A549 (cell line): ENCODE data around the gene TCF4. TPM values are rescaled to one million over a fixed set of nuclear protein-coding genes. Genes with fewer than 3 reads are reported as not detected.

Experiments
- ATAC-seq, 2 experiments: fragments of 200-7000 bp in 1 of 2; fragments of >200 bp in 1 of 2; cut with Nextera tagmentation in 1 of 2; cut with Tn5 transposase in 1 of 2; 3 replicates each; pipeline versions ENCODE4 v1.8.0 to v1.9.1; 2018 to 2020; ENCODE audit warnings: mild to moderate bottlenecking in 1 of 2, moderate library complexity in 1 of 2
- CTCF ChIA-PET: fragments of 300-600 bp; sonication (Branson Sonifier 250); formaldehyde crosslinking; extraction: SDS; loops from one replicate; lab custom pipeline; 2021; ENCODE audit warnings: antibody characterized with exemption, inconsistent platforms; lab: Yijun Ruan, JAX
- POLR2A ChIA-PET: fragments of 350-600 bp; formaldehyde crosslinking; extraction: SDS; loops from one replicate; lab custom pipeline; 2021; ENCODE audit warnings: antibody characterized with exemption, inconsistent platforms; lab: Yijun Ruan, JAX
- DNase-seq, 2 experiments: peaks; one replicate each; pipeline versions ENCODE4 v3.0.0 to v3.0.0-alpha.2; 2011 to 2016; ENCODE audit warnings: low read depth in 1 of 2, low spot score in 1 of 2
- FAIRE-seq: peaks from 2 replicates; lab custom pipeline; 2011; peaks lifted over from hg19 to GRCh38; lab: Jason Lieb, UNC
- H3K27ac ChIP-seq, 2 experiments: fragments of >200 bp; sonication (Bioruptor Twin); formaldehyde crosslinking; 3 replicates each; pipeline ENCODE4 v1.5.1; 2016 to 2017
- H3K4me1 ChIP-seq: fragments of >200 bp; sonication (Bioruptor Twin); formaldehyde crosslinking; 3 replicates; pipeline ENCODE4 v1.6.1; 2016
- H3K4me2 ChIP-seq: fragments of >200 bp; sonication (Bioruptor Twin); formaldehyde crosslinking; 3 replicates; pipeline ENCODE4 v1.6.1; 2016
- H3K4me3 ChIP-seq: fragments of >200 bp; sonication (Bioruptor Twin); formaldehyde crosslinking; 3 replicates; pipeline ENCODE4 v1.5.1; 2016
- H3K9me3 ChIP-seq: fragments of >200 bp; sonication (Bioruptor Twin); formaldehyde crosslinking; 3 replicates; pipeline ENCODE4 v1.6.1; 2016
- CBX2 ChIP-seq: fragments of 200-600 bp; sonication (generic); IDR thresholded peaks from 2 replicates; pipeline ENCODE4 v1.6.1; 2016; ENCODE audit warnings: low read depth, mild to moderate bottlenecking, borderline replicate concordance
- CBX8 ChIP-seq: fragments of 200-600 bp; sonication (generic); IDR thresholded peaks from 2 replicates; pipeline ENCODE4 v1.6.1; 2016
- CEBPB ChIP-seq, 2 experiments: fragments of >200 bp in 1 of 2; sonication (Bioruptor Twin) in 1 of 2; formaldehyde crosslinking in 1 of 2; IDR thresholded peaks; 2 replicates each; pipeline ENCODE4 v1.6.1; 2012 to 2016
- CHD2 ChIP-seq: fragments of 150-350 bp; IDR thresholded peaks from 2 replicates; pipeline ENCODE4 v1.6.1; 2014; ENCODE audit warnings: low read length; ENCODE audit not compliant: partially characterized antibody
- CHD4 ChIP-seq: fragments of 200-600 bp; sonication (generic); IDR thresholded peaks from 2 replicates; pipeline ENCODE4 v1.6.1; 2016; ENCODE audit warnings: antibody characterized with exemption, mild to moderate bottlenecking, borderline replicate concordance
- CTCF ChIP-seq: fragments of >200 bp; sonication (Bioruptor Twin); formaldehyde crosslinking; IDR thresholded peaks from 3 replicates; pipeline ENCODE4 v1.5.1; 2016
- EHF ChIP-seq: fragments of 250-450 bp; sonication (Bioruptor Pico); IDR thresholded peaks from 2 replicates; pipeline ENCODE4 v1.5.0; 2020; ENCODE audit warnings: mild to moderate bottlenecking
- EHMT2 ChIP-seq: fragments of 200-600 bp; sonication (generic); IDR thresholded peaks from 2 replicates; pipeline ENCODE4 v1.6.1; 2016; ENCODE audit warnings: antibody characterized with exemption, low read depth, mild to moderate bottlenecking, moderate library complexity
- ESRRA ChIP-seq: fragments of 150-350 bp; IDR thresholded peaks from 2 replicates; pipeline ENCODE4 v1.6.1; 2014; ENCODE audit warnings: mild to moderate bottlenecking, low read length, borderline replicate concordance
- HEYL ChIP-seq: fragments of 250-450 bp; sonication (Bioruptor Pico); IDR thresholded peaks from 2 replicates; pipeline ENCODE4 v1.8.0; 2021; ENCODE audit warnings: mild to moderate bottlenecking, moderate library complexity
- HOXB5 ChIP-seq: fragments of 250-450 bp; sonication (Bioruptor Pico); IDR thresholded peaks from 2 replicates; pipeline ENCODE4 v1.5.0; 2020; ENCODE audit warnings: mild to moderate bottlenecking, moderate library complexity
- JUNB ChIP-seq: fragments of >200 bp; sonication (Bioruptor Twin); formaldehyde crosslinking; IDR thresholded peaks from 2 replicates; pipeline ENCODE4 v1.6.1; 2016
- KDM5A ChIP-seq: fragments of 200-600 bp; sonication (generic); IDR thresholded peaks from 2 replicates; pipeline ENCODE4 v1.6.1; 2016; ENCODE audit warnings: antibody characterized with exemption, mild to moderate bottlenecking
- MAZ ChIP-seq: fragments of 150-350 bp; IDR thresholded peaks from 2 replicates; pipeline ENCODE4 v1.6.1; 2014; ENCODE audit warnings: antibody characterized with exemption, low read depth, low read length, borderline replicate concordance
- NFE2L2 ChIP-seq: fragments of 150-350 bp; conservative IDR thresholded peaks from 2 replicates; pipeline ENCODE4 v1.6.1; 2014; ENCODE audit warnings: low read length
- NPAS2 ChIP-seq: fragments of 250-450 bp; sonication (Bioruptor Pico); IDR thresholded peaks from 2 replicates; pipeline ENCODE4 v1.8.0; 2022; ENCODE audit warnings: mild to moderate bottlenecking, moderate library complexity, borderline replicate concordance
- POLR2A ChIP-seq: IDR thresholded peaks from 2 replicates; pipeline ENCODE4 v1.6.1; 2012; ENCODE audit warnings: mild to moderate bottlenecking, low read length
- POLR2AphosphoS2 ChIP-seq: conservative IDR thresholded peaks from 2 replicates; pipeline ENCODE4 v1.6.1; 2012; ENCODE audit warnings: low read length, improper control_type of control experiment, inconsistent platforms
- RAD21 ChIP-seq, 2 experiments: fragments of >200 bp in 1 of 2; sonication (Bioruptor Twin) in 1 of 2; formaldehyde crosslinking in 1 of 2; IDR thresholded peaks in 1 of 2; conservative IDR thresholded peaks in 1 of 2; 2 replicates in 1 of 2; 3 replicates in 1 of 2; pipeline ENCODE4 v1.6.1; 2012 to 2018; ENCODE audit warnings: inconsistent platforms in 1 of 2
- RCOR1 ChIP-seq: fragments of 150-350 bp; IDR thresholded peaks from 2 replicates; pipeline ENCODE4 v1.6.1; 2014; ENCODE audit warnings: antibody characterized with exemption, low read length, low read depth
- REST ChIP-seq: fragments of 200-600 bp; sonication (generic); IDR thresholded peaks from 2 replicates; pipeline ENCODE4 v1.6.1; 2016; ENCODE audit warnings: antibody characterized with exemption, mild to moderate bottlenecking, moderate library complexity
- RFX5 ChIP-seq: fragments of 450-650 bp; IDR thresholded peaks from 2 replicates; pipeline ENCODE4 v1.7.1; 2014; ENCODE audit warnings: antibody characterized with exemption, mild to moderate bottlenecking, moderate library complexity
- RNF2 ChIP-seq: fragments of 200-600 bp; sonication (generic); IDR thresholded peaks from 2 replicates; pipeline ENCODE4 v1.6.1; 2016; ENCODE audit warnings: low read depth, mild to moderate bottlenecking, antibody characterized with exemption, moderate library complexity, borderline replicate concordance
- SMC3 ChIP-seq: fragments of >200 bp; sonication (Bioruptor Twin); formaldehyde crosslinking; IDR thresholded peaks from 3 replicates; pipeline ENCODE4 v1.6.1; 2018; ENCODE audit warnings: inconsistent platforms
- USF2 ChIP-seq: fragments of 450-650 bp; IDR thresholded peaks from 2 replicates; pipeline ENCODE4 v1.6.1; 2014; ENCODE audit warnings: antibody characterized with exemption
- ZFP36 ChIP-seq: fragments of 450-650 bp; IDR thresholded peaks from 2 replicates; pipeline ENCODE4 v1.6.1; 2014; ENCODE audit warnings: borderline replicate concordance; ENCODE audit not compliant: partially characterized antibody
- ZNF302 ChIP-seq: fragments of 250-450 bp; sonication (Bioruptor Pico); IDR thresholded peaks from 2 replicates; pipeline ENCODE4 v1.9.0; 2021; ENCODE audit warnings: inconsistent platforms, mild to moderate bottlenecking, moderate library complexity
- ZSCAN20 ChIP-seq: fragments of 250-450 bp; sonication (Bioruptor Pico); IDR thresholded peaks from 2 replicates; pipeline ENCODE4 v1.8.0; 2022; ENCODE audit warnings: mild to moderate bottlenecking, moderate library complexity
- WGBS: methylation state at CpG from one replicate; pipeline ENCODE4 v1.1.6; 2017; ENCODE audit errors: missing lambda C conversion rate; 5-methylcytosine and 5-hydroxymethylcytosine counted together
- polyA plus RNA-seq, 4 experiments: library from polyadenylated mRNA; depleted of rRNA in 3 of 4; stranded (reverse); fragments of >200 nt; fragmentation: RNase III in 1 of 4; extraction: RNeasy Plus Mini Kit Qiagen cat#74134 plus additional on column Dnase treatment in 1 of 4; gene quantifications; 2 replicates in 3 of 4; 3 replicates in 1 of 4; pipeline ENCODE4 v1.2.3, GENCODE V29; 2011 to 2017
- TF ChIP-seq, protein P1 (sequence below): IDR thresholded peaks from 2 replicates; pipeline ENCODE4 v1.6.1; 2012

Gene TCF4
- polyA plus RNA-seq, 2 of the 4 experiments (the other 2 are of a cell fraction): 3.0 to 4.0 TPM

DNA sequence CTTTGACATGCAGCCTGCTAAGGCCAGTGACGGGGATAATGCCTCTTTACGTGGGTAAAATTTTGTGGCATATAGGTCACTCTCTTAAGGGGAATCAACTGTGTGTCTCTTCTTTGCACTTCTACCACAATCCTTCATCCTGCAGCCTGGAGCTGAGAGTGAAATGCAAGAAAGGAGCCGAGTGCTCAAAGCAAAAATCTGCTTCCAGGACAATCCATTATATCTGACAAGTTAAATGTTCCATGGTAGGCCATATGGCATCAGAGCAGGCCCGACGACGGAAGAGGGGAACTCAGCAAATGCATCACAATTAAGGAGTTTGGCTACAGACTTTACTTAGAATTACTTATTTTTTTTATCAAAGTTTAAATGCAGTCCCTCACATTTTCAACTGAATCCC, 171.2 kb downstream of the TCF4 start:
- no peak for ATAC-seq
- no peak for DNase-seq
- WGBS: 78% methylated on average over 6 of the region's 6 CpGs
- no peaks in the 10 kb centered on the region for H3K9me3 ChIP-seq
- H3K27ac ChIP-seq: no peak overlapping the region
- POLR2A ChIA-PET: no interaction called here
- CTCF ChIA-PET: interaction anchor here (1.3 kb wide), 1 partner anchor 364 kb away, joined by 3 read pairs; no protein-coding TSS in a partner anchor
- H3K4me3 ChIP-seq: no peak overlapping the region
- no peak for FAIRE-seq
- no peaks in the 10 kb centered on the region for H3K4me1 ChIP-seq
- no peak overlapping the region for H3K4me2 ChIP-seq
- TF ChIP-seq ZNF302 (CRISPR knock-in tag): no peak
- TF ChIP-seq ZFP36: no peak
- no peak for TF ChIP-seq EHMT2
- TF ChIP-seq EHF: no peak
- no peak for TF ChIP-seq HOXB5 (CRISPR knock-in tag)
- TF ChIP-seq, all 56 proteins: peak for 0

DNA sequence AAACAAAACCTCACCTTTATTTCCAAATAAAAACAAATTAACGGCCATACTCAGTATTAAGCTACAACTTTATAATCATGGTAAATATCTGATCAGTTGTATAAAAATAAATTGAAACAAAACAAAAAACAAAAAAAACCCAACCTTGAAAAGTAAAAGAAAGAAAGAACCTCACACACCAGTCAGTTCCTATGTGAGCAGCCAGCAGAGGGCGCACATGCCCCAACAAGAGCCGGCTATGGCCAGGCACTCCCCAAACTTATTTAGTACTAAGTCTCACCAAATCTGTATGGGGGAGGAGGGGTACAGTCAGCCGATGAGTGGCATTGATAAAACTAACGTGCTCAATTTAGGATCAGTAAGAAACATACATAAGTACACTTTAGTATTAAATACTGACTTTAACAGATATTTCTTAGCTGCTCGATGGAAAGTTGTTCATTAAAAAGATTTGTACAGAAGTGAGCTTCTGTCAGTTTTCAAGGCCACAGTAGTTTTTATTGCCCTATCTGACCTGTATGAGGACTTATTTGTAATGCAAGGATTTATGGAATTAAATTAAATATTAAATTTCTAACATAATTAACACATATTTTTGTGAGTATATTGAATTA, 172.6 kb downstream of the TCF4 start:
- Histone ChIP-seq H3K4me1 (no peaks in the 10 kb centered on the region), H3K27ac (no peak overlapping the region), H3K9me3 (no peaks in the 10 kb centered on the region), H3K4me3 (no peak overlapping the region), H3K4me2 (no peak overlapping the region)
- ATAC-seq: peak; percentile 56 to 89; a peak in 4 of 6 replicates
- WGBS: 15% methylated on average over 6 of the region's 6 CpGs
- ChIA-PET POLR2A (no interaction called here), CTCF (interaction anchor here (0.6 to 2.8 kb wide), 13 partner anchors 10 to 1162 kb away, joined by 3 to 9 read pairs (median 3); no protein-coding TSS in a partner anchor)
- FAIRE-seq: no peak
- TF ChIP-seq ZSCAN20 (no peak), RAD21 (conservative IDR thresholded peaks at IDR 0.05 in 1 of 2, IDR thresholded peaks at IDR 0.05 in 1 of 2) (peak; percentile 78 to 82), NFE2L2 (no peak), CTCF (peak; percentile 83), ESRRA (no peak), CBX2 (no peak), SMC3 (peak; percentile 91)
- DNase-seq: peak; percentile 24 to 70

- H3K4me1 ChIP-seq: no peaks in the 10 kb centered on the region
- DNase-seq (no peak), FAIRE-seq (no peak), ATAC-seq (no peak)
- ChIA-PET CTCF (interaction anchor here (0.8 to 2.8 kb wide), 6 partner anchors 10 to 1163 kb away, joined by 3 to 9 read pairs (median 4); no protein-coding TSS in a partner anchor), POLR2A (no interaction called here)
- TF ChIP-seq HEYL (CRISPR knock-in tag) (no peak), JUNB (no peak), POLR2AphosphoS2 (no peak), REST (no peak), CHD4 (no peak), CEBPB (IDR thresholded peaks at IDR 0.05) (no peak), RNF2 (no peak), NPAS2 (CRISPR knock-in tag) (no peak), MAZ (no peak), CBX8 (no peak), RFX5 (no peak), POLR2A (no peak), KDM5A (no peak), RCOR1 (no peak), CHD2 (no peak), USF2 (no peak), SMC3 (no peak)
- TF ChIP-seq, protein P1, sequence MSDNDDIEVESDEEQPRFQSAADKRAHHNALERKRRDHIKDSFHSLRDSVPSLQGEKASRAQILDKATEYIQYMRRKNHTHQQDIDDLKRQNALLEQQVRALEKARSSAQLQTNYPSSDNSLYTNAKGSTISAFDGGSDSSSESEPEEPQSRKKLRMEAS: no peak
- H3K4me2 ChIP-seq: no peak overlapping the region
- H3K27ac ChIP-seq: no peak overlapping the region
- H3K9me3 ChIP-seq: no peaks in the 10 kb centered on the region
- H3K4me3 ChIP-seq: no peak overlapping the region
These were observed 173.5 kb downstream of the TCF4 start for GRCh38 chr18:55414475-55414874.
